ENCODE results near the gene PKD1.
"Not testable (repeated sequence)": the region's sequence is repeated elsewhere in the genome, so short reads cannot be mapped to it uniquely, and the experiment has no call there.

The PKD1 gene

DNA sequence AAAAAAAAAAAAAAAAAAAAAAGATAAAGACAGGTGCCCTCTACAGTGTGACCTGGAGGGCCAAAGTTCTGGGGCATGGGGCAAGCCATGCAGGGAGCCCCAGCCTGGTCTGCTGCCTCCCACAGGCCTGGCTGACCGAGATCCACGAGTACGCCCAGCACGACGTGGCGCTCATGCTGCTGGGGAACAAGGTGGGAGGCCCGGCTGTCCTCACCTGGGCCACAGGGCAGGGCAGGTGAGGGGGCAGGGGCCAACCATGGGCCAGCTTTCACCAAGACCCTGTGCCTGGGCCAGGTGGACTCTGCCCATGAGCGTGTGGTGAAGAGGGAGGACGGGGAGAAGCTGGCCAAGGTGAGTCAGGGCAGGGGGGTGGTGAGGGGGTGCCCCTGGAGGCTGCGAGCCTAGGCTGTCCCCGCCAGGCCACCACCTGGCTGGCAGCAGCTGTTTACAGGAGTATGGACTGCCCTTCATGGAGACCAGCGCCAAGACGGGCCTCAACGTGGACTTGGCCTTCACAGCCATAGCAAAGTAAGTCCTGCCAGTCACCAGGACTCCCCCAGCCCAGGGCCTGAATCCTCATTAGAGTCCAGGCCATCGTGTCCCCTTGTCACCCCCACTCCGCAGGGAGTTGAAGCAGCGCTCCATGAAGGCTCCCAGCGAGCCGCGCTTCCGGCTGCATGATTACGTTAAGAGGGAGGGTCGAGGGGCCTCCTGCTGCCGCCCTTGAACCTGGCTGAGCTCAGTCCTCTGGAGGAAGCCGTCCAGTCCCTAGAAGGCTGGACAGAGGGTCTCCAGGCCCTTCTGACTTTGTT lies 17.2 kb upstream of the PKD1 start:
- DNase-seq (ENCODE audit: low read depth in 2 of 3, low spot score in 2 of 3): peak in 2 of 3 experiments; percentile 37 to 44

DNA sequence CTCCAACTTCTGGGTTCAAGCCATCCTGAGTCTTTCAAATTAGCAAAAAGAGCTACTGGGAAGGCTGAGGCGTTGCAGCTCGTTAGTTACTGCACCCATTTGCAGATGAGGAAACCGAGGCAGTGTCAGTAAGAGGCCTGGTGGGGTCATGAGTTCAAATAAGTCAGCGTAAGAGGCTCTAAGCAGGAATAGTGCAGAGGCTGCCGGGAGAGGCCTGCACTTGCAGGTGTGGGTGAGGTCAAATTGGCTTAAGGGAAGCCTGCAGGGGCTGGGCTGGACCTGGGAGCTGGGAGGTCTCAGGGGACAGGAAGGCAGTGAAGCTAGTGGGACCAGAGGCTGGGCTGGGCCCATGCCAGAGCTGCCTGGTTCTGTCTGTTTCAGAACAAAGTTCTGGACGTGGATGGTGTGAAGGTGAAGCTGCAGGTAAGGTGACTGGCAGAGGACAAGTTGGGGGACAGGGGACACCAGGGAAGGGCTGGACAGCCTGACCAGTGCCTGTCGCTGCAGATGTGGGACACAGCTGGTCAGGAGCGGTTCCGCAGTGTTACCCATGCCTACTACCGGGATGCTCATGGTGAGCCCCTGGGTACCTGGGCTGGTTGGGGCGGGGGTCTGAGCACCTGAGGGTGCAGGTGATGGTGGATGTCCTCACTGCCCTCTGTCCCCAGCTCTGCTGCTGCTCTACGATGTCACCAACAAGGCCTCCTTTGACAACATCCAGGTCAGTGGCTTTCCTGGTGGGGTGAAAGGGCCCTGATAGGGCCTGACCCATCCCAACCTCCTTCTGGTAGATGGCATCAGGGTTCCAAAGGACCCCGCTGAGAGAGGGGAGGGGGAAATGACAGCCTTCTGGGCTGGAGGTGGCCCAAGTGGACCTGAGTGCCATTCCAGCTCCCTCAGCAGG lies 15.7 kb upstream of the PKD1 start:
- peak in 1 of 3 experiments; percentile 43 for DNase-seq (ENCODE audit: low read depth in 2 of 3, low spot score in 2 of 3)

DNA sequence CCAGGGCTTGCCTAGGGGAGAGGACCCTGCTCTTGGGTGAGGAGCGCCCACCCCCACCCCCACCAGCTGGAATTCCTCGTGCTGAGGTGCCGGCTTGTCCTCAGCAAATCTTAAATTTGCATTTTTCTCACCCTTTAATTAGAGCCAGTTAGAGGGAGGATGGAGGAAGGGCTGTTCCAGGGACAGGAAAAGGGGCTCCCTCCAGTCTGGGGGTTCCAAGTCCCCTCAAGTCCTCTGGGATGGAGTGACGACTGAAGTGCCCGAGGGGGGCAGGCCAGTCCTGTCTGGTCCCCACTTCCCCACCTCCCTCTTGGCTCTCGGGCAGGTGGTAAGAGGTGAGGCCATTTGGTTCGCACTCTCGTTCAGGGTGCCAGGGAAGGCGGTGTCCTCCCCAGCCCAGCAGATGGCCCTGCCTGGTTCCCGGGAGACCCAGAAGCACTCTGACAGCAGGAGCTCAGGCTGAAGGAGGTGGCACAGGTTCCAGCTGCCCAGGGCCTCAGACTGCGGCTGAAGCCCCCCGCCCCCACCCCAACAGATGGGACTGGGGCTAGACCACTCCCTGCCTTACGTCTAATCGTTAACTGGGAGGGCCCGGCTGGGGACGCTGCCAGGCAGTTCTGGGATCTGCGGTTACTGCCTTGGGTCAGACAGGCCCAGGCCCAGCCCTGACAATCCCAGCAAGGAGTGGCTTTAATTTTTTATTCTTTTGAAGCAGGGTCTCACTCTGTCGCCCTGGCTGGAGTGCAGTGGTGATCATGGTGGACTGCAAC lies 14.9 kb upstream of the PKD1 start:
- DNase-seq (ENCODE audit: low read depth in 2 of 3, low spot score in 2 of 3): peak in 1 of 3 experiments; percentile 47

DNA sequence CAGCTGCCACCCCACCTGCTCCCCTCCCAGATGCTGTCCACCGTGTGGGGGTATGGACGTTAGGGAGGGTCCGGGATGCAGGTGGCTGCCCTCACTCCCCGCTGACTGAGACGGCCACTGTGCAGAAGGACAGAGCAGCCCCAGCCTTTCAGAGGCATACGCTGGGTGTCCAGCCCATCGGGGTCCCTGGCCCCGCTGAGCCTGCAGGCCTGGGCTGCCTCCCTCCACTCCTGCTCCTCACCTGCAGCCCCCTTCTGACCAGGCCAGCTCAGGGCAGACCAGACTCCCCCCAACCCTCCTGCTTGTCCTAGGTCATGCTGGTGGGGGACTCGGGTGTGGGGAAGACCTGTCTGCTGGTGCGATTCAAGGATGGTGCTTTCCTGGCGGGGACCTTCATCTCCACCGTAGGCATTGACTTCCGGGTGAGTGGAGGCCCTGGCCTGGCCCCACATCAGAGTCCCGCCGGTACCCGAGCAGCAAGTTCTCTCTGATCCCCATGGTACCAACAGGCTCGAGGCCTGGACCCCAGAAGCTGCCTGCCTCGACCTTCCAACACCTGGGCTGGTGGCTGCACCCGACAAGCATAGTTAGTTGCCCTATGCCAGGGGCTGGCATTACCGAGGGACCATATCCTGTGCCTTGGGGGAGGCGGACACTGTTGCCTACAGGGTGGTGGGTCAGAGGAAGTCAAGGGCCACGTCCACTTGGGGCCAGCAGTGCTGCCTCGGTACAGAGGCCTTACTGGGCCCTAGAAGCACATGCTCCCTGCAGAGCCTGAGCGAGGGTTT lies 14.1 kb upstream of the PKD1 start:
- DNase-seq (ENCODE audit: low read depth in 2 of 3, low spot score in 2 of 3): peak in 1 of 3 experiments; percentile 61

DNA sequence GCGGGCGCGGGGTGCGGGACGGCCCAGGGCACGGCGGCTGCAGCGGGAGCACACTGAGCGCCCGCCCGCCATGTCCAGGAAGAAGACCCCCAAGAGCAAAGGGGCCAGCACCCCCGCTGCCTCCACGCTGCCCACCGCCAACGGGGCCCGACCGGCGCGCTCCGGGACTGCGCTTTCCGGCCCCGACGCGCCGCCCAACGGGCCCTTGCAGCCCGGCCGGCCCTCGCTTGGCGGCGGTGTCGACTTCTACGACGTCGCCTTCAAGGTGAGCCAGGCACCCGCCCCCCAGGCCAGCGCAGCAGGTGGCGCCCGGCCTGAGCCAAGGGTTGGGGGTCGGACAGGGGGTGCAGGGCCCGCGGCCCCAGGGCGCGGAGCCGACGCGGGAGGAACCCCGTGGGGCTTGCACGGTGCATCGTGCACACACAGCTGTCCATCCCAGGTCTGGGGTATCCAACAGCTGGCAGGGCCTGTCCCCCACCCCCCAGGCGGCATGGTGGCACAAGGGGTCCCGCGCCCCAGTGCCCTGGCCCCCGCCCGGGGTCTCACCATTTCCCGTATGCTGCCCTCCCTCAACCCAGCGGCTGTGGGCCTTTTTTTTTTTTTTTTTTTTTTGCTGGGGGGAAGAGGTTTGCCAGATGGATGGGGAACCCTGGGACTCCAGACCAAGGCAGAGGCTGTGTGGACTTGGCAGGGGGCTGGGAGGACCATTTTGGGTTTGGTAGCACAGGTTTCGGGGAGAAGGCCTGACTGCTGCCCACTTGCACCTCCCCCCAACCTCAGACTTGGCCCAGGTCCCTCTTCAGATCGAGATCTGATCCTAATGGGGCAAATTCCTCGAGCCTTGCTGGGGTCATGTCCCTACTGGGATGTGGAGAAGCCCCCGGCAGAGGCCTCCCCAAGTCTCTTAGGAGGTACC lies 13.3 kb upstream of the PKD1 start:
- DNase-seq (ENCODE audit: low read depth in 2 of 3, low spot score in 2 of 3): no peak

DNA sequence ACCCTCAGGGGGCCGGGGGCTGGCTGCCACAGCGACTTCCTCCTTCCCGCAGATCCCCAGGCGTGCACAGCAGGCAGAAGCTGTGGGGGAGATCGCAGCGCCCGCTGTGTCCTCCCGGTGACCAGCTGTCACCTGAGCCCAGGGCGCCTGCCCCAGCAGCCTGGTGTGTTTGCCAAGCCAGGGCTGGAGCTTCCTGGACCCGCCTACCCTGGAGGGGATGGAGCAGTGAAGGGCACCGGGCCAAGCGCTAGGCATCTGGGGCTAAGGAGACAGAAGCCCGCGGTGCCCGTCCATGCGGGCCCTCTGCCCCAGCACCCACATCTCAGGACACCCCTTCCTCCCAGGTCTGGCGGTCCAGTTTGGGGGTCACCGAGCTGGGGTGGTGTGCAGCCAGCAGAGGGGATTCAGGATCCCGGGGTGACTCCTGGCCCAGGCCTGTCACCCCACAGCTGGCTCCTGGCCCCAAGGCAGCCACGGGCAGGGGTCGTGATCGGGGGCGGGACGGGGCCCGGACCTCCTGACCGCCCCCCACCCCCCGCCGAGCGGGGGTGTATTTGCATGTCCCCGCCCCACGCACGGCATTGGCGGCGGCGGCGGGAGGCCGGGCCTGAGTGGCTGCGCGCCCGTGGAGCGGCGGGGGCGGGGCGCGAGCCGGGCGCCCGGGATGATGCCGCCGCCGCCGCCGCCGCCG lies 12.4 kb upstream of the PKD1 start, which contains the start of gene RAB26:
RAB26 (plus strand) TSS at position 645 of the 691 bp plus-strand sequence. CDS start 159 bp downstream, outside the sequence.
- DNase-seq (ENCODE audit: low read depth in 2 of 3, low spot score in 2 of 3): no peak

DNA sequence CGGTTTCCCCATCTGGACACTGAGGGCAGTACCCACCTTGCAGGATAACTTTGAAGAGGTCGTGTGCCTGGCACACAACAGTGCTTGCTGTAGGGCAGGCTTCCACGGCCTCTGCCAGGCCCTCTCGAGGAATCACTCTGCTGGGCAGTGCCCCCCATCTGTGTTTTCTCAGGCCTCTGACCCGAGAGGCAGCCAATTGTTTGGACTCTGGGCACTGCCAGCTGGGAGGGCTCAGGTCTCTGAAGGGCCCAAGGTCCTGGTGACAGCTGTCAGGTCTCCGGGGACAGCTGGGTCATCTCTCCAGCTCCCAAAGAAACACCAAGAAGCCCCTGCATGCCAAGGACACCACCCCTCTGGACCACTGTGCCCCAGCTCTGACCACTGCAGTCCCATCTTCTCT lies 11.7 kb upstream of the PKD1 start:
- DNase-seq (ENCODE audit: low read depth in 2 of 3, low spot score in 2 of 3): no peak

DNA sequence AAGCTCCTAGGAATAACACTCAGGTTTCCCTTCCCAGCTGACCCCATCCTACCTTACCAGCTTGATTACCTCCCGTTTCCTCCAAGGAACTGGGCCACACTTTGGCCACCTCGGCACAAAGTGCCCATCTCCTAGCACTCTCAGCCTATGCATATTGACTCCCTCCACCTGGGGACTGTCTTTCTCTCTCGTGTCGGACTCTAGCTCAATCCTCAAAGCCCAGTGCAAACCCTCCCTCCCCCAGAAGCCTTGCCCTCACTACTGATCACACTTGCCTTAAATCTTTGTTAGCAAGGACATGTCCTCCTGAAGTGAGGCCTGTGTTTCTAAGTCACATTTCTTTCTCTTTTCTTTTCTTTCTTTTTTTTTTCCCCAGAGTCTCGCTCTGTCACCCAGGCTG lies 10.1 kb upstream of the PKD1 start:
- no peak for DNase-seq (ENCODE audit: low read depth in 2 of 3, low spot score in 2 of 3)

DNA sequence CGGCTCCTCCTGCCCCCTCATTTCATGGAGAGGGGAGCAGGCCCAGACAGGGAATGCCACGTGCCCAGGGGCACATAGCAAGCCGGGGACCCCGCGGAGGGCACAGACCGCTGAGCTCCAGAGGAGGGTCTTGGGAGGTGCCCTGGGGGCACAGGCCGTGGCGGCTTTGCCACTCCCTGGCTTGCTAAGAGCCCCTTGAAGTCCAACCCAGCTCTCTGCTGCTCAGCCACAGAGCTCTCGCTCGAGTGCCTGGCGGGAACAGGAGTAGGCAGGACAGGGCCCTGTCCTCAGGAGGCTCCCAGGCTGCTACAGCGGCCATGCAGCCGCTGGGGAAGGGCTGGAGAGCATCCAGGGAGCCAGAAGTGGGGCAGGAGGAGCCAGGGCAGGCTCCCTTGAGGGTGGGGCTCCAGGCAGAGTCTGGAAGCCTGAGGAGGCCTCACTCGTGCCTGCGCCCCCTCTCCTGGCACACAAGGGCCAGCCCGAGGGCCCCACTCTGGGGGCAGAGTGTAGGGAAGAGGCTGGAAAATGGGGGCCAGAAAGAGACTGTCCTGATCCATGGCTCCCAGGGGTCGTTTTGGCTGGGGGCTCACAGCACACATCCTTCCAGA lies 8.3 kb upstream of the PKD1 start:
- DNase-seq (ENCODE audit: low read depth in 2 of 3, low spot score in 2 of 3): no peak

DNA sequence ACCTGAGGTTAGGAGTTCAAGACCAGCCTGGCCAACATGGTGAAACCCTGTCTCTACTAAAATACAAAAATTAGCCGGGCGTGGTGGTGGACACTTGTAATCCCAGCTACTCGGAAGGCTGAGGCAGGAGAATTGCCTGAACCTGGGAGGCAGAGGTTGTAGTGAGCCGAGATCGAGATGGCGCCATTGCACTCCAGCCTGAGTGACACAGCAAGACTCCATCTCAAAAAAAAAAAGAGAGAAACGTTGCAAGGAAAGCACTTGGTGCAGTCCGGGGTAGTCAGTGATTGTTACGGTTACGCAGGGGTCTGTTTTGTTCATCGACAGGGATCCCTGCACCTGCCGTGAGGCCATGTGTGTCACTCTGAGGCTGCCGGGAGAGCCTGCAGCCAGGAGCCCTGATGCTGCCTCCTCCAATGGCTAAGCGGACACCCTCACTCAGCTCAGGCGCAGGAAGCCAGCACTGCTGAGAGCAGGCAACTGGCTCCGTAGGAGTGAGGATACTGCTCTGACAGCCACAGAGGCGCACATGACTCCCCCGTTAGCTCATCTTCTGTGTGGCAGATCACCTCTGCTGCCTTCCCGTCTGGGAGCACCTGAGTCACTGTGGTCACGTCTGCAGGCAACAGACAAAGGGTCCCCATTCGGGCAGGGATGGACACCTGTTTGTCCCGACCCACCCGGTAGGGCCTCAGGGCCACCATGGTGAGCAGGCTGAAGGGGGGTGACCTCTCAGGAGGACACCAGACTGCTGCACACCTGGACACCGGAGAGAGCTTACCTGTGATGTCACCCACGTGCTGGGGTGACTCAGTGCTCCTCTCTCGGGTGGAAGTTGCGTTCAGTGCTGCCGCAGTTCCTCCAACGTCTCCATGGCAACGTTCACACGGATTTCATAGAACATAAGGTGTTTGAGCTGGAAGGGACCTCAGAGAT lies 7.5 kb upstream of the PKD1 start:
- DNase-seq (ENCODE audit: low read depth in 2 of 3, low spot score in 2 of 3): no peak

DNA sequence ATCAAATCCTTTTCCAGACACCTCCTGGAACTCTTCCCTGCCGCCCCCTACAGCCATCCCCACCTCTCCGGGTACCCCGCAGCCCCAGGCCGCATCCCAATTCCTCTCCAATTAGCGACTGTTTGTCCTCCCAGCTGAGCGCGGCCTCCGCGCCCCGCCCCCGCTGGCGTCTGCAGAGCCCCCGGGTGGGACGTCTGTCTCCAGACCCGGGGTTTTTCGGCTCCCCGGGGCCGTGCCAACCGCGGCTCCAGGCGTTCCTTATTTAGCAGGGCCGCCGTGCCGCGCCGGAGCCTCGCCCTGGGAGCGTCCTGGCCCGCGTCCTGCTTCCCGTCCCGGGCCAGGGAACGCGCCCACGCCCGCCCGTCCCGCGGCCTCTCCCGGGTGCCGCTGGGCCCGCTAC lies 627 bp downstream of the PKD1 start:
- not testable (repeated sequence) for DNase-seq (ENCODE audit: low read depth in 2 of 3, low spot score in 2 of 3)

DNA sequence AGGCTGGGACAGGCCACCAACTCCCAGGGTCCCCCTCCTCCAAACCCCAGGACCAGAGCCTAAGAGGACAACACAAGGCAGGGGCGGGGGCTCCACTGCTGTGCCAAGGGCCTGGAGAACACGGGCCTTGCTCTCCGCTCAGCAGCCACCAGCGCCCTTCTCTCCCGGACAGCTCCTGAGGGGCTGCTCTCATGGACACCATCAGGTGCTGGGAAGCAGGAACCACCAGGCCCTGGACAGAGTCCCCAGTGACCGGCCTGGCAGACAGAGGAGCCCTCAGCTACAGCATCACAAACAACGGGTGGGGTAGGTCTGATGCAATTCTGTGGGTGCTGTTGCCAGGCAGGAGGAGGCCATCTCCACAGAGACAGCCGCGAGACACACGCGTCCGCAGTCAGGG lies 1.9 kb downstream of the PKD1 start:
- not testable (repeated sequence) for DNase-seq (ENCODE audit: low read depth in 2 of 3, low spot score in 2 of 3)

DNA sequence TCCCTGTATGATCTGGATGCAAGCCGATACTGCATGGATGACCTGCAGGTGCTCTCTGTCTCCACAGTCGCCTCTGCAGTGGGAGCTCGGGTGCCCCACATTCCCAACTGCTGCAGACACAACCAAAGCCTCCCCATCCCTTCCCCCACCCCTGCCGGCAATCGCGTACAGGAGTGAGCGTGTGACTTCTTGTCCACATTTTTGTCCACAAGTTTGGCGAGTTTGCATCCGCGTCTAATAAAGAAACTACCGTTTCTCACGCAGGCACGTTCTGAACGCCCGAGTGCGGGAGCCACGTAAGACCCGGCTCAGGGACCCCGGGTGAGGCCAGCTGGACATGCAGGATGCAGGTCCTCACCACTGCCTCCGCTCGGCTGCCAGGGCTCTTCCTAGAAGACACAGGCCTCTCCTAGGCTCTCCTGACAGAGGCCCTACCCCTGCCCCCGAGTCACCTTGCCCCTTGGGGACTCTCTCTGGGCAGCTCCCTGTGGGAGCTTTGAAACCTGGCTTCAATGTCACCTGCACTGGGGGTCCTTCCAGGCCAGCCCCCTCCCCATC lies 5.7 kb downstream of the PKD1 start:
- DNase-seq (ENCODE audit: low read depth in 2 of 3, low spot score in 2 of 3): not testable (repeated sequence)

DNA sequence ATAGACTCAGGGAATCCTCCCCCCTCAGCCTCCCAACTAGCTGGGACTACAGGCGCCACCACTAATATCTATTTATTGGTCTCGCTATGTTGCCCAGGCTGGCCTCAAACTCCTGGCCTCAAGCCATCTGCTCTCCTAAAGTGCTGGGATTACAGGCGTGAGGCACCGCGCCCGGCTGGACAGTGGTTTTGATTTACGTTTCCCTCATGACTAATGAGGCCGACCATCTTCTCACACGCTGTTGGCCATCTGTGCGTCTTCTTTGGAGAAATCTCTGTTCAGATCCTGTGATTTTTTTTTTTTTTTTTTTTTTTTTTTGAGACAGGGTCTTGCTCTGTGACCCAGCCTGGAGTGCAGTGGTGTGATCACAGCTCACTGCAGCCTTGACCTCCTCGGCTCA lies 6.4 kb downstream of the PKD1 start:
- not testable (repeated sequence) for DNase-seq (ENCODE audit: low read depth in 2 of 3, low spot score in 2 of 3)

DNA sequence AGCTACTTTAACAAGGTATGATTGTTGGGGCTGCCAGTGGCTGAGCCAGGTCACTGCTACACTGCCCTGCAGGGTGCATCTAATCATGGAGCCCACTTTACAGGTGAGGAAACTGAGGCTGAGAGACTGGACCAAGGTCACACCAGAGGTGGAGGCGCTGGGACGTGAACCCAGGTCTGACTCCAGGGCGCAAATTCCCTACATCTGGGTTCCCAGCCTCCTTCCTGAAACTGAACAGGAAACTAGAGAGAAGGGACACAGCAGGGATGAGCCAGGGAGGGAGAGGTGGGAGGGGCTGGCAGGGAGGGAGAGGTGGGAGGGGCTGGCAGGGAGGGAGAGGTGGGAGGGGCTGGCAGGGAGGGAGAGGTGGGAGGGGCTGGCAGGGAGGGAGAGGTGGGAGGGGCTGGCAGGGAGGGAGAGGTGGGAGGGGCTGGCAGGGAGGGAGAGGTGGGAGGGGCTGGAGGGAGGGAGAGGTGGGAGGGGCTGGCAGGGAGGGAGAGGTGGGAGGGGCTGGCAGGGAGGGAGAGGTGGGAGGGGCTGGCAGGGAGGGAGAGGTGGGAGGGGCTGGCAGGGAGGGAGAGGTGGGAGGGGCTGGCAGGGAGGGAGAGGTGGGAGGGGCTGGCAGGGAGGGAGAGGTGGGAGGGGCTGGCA lies 7.9 kb downstream of the PKD1 start:
- DNase-seq (ENCODE audit: low read depth in 2 of 3, low spot score in 2 of 3): not testable (repeated sequence)

DNA sequence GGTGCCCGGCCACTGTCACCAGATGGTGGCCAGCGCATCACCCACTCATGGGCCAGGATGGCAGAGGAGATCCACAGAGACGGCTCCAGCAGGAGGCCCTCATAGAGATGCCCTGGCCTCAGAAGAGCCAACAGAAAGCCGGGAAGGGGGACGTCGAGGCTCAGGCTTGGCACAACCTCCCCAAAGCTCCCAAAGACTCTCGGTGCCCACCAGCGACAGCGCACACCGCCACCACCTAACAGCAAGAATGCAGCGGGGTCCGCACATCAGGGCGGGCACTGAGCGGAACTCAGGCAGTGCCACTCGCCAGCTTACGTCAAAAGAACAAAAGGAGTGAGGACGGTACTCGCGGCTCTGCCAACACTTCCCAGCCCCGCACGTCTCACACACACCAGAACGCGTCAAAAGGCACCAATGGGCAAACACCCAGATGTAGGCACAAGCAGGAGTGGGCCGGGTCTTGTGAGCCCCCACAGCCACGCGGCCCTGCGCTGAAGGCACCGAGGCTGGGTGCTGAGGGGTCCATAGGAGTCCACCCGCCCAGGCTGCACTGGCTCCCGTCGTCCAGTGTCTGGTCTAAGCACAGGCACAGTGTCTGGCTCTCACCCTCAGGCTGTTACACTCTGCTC lies 8.7 kb downstream of the PKD1 start:
- DNase-seq (ENCODE audit: low read depth in 2 of 3, low spot score in 2 of 3): not testable (repeated sequence)

Measured in activated CD8-positive, alpha-beta memory T cell treated with anti-CD3 and anti-CD28 coated beads for 48 hours (primary cell).